ENCODE measurements around the gene FOXJ1. TPM values are rescaled to one million over a fixed set of nuclear protein-coding genes. Genes with fewer than 3 reads are reported as not detected.

FOXJ1 gene
- total RNA-seq, 1 donor from 2014 or later, result 2.9 TPM

GRCh38 chr17:76164331-76164730, 23.3 kb upstream of the FOXJ1 start:
- no peak for ATAC-seq
- Histone ChIP-seq H3K9me3 (no peaks in the 10 kb centered on the region), H3K36me3 (no peaks in the 10 kb centered on the region), H3K4me1 (no peaks in the 10 kb centered on the region), H3K27ac (no peak overlapping the region), H3K27me3 (no peaks in the 10 kb centered on the region), H3K4me3 (no peak overlapping the region)
- TF ChIP-seq CTCF (IDR thresholded peaks at IDR 0.05), result no peak
- intact Hi-C loops (cut with DNase I), result no loop called here
- DNase-seq, result no peak

- Histone ChIP-seq H3K9me3 (no peaks in the 10 kb centered on the region), H3K4me1 (no peaks in the 10 kb centered on the region), H3K27me3 (no peaks in the 10 kb centered on the region), H3K4me3 (no peak overlapping the region), H3K36me3 (no peaks in the 10 kb centered on the region), H3K27ac (no peak overlapping the region)
- TF ChIP-seq CTCF (IDR thresholded peaks at IDR 0.05), result no peak
- DNase-seq, result no peak
- no peak for ATAC-seq
- intact Hi-C loops (cut with DNase I), result no loop called here
Measured at GRCh38 chr17:76163919-76164318, 22.9 kb upstream of the FOXJ1 start.

- Histone ChIP-seq H3K27ac (no peak overlapping the region), H3K4me3 (no peak overlapping the region), H3K36me3 (no peaks in the 10 kb centered on the region), H3K4me1 (no peaks in the 10 kb centered on the region), H3K9me3 (no peaks in the 10 kb centered on the region), H3K27me3 (no peaks in the 10 kb centered on the region)
- ATAC-seq (no peak), DNase-seq (no peak)
- no peak for TF ChIP-seq CTCF (IDR thresholded peaks at IDR 0.05)
- intact Hi-C loops (cut with DNase I), result no loop called here
Measured at GRCh38 chr17:76161619-76162266, 20.7 kb upstream of the FOXJ1 start.

GRCh38 chr17:76160896-76161528, 20.0 kb upstream of the FOXJ1 start:
- H3K27ac ChIP-seq, result no peak overlapping the region
- no peak overlapping the region for H3K4me3 ChIP-seq
- H3K36me3 ChIP-seq, result no peaks in the 10 kb centered on the region
- TF ChIP-seq CTCF (IDR thresholded peaks at IDR 0.05), result no peak
- ATAC-seq (no peak), DNase-seq (no peak)
- no peaks in the 10 kb centered on the region for H3K9me3 ChIP-seq
- intact Hi-C loops (cut with DNase I), result no loop called here
- no peaks in the 10 kb centered on the region for H3K4me1 ChIP-seq
- no peaks in the 10 kb centered on the region for H3K27me3 ChIP-seq

GRCh38 chr17:76159157-76159556, 18.1 kb upstream of the FOXJ1 start:
- Histone ChIP-seq H3K4me3 (no peak overlapping the region), H3K9me3 (no peaks in the 10 kb centered on the region), H3K27ac (no peak overlapping the region), H3K27me3 (no peaks in the 10 kb centered on the region), H3K4me1 (no peaks in the 10 kb centered on the region), H3K36me3 (no peaks in the 10 kb centered on the region)
- no peak for ATAC-seq
- DNase-seq, result no peak
- no peak for TF ChIP-seq CTCF (IDR thresholded peaks at IDR 0.05)
- intact Hi-C loops (cut with DNase I), result no loop called here

Measured in upper lobe of right lung (tissue), 1 donor.